NOMO-1 treated with DMSO at 0.1 percent for 48 hours (cell line): Measurements from ENCODE around the gene CARMIL3.
"Not testable (repeated sequence)": the region's sequence is repeated elsewhere in the genome, so short reads cannot be mapped to it uniquely, and the experiment has no call there.

Experiments used
- DNase-seq: peaks from one replicate; lab custom pipeline; 2025; ENCODE audit not compliant: unreplicated experiment; lab: John Stamatoyannopoulos, UW

CARMIL3 gene

DNA sequence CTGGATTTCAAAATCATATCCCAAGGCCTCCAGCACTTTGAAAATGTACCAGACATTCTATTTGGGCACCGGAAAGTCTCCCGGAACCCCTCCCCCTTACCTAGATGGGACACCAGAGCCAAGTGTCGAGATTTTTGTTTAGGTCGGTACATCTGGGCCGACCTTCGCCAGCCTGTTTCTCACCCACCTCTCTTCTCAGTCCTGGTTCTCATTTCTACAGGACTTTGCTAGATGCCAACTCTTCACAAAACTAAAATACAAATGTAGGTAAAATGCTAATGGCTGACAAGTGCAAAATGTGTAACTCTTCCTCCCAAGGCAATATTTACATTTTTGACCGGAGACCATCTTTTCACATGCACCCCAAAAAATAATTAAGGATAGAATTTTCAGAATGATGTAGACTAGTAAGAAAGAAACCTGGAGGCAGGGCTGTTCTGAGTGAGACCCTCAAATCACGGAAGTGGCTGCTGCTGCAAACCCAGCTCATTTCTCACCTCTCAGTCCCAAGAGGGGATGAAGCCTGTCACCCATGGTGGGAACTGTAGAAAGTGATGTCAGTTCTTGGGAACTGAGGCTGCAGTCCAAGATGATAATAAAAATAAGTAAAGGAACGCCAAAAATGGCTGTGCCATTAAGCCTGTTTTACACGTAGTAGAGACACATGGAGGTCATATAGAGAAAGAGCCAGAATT is 14.7 kb upstream of the CARMIL3 start:
- not testable (repeated sequence) for DNase-seq

DNA sequence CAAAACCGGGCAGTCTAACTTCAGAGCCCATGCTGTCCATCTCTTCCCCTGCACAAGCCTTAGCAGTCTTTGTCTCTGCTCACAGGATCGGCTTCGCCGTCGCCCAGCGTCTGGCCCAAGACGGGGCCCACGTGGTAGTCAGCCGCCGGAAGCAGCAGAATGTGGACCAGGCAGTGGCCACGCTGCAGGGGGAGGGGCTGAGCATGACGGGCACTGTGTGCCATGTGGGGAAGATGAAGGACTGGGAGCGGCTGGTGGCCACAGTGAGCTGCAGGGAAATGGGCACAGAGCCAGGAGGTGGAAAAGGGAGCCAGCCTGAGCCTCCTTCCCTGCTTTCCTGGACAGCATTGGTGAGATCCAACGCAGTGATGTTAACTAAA is 14.2 kb upstream of the CARMIL3 start:
- no peak for DNase-seq

DNA sequence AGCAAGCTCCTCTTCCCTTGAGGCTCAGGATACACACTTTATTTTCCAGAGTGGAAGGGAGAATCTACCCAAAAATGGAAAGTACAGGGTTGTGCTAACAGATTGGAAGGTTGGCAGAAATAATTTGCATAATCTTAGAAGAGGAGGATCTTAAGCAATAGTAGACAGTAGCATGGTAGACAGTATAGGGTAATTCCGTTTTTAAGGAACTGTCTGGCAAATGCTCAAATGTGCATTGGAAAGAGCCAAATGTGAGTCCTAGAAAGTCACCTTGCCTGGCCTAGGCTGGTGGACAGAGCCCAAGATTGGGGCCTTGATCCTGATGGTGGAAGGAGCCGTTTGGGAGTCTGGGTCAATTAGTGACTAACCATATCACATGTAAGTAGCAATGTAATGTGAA is 13.1 kb upstream of the CARMIL3 start:
- peak; percentile 10 for DNase-seq

DNA sequence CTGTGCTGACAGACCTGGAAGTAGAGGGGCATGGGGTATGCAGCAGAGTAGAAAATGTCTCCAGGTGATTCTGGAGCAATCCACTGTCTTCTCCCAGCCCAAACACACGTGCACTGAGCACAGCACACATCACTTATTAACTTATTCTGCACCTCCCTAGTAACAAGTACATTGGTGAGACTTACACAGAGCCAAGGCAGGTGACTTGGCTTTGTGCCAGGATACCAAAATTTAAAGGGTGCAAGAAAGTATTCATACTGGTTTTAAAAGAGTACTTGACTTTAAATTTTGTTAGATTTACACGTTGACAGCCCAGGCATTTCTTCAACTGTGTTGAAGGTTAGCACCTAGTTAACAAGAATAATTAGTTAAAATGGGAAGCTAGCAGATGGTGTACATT is 11.1 kb upstream of the CARMIL3 start:
- DNase-seq = no peak

DNA sequence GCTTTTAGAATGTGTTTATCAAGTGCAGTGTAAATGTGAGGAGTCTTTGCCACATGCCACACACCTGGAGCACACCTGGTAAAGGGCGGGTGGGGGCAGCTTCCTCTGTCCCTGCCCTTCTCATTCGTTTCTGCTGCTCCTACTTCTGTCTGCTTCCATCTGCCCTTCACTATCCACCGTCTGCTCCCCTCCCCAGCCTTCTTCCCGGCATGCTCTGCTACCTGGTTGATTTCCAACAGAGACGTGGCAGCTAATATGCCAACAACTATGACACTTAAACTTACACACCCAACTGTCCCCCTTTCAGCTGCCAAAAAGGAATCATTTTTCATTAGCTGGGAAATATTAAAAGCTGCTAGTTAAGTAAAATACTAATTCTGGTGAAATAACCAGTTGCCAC is 9.1 kb upstream of the CARMIL3 start:
- no peak for DNase-seq

DNA sequence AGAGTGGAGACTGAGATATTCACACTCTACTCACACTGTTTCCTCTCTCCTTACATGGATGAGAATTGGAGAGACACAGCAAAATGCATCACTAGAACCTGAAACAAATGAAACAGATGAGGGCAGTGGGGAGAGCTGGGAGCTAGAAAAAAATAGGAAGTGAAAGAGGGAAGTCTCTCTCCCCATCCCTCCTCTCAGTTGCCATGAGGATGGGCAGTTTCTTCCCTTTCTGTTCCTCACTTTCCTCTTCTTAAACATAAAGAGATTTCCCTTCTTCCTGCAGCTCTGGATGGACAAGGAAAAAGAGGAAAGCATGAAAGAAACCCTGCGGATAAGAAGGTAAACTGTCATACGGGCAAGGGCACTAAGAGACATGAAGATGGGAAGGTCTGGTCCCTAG is 2.8 kb upstream of the CARMIL3 start:
- peak; percentile 28 for DNase-seq

- not testable (repeated sequence) for DNase-seq
Measured at GRCh38 chr14:24050753-24051152, 1.1 kb upstream of the CARMIL3 start.

- no peak for DNase-seq
Measured at GRCh38 chr14:24051176-24051788, 527 bp upstream of the CARMIL3 start.

GRCh38 chr14:24052656-24053547 is 1.1 kb downstream of the CARMIL3 start:
- no peak for DNase-seq

GRCh38 chr14:24053548-24054323 is 1.9 kb downstream of the CARMIL3 start:
- no peak for DNase-seq

- DNase-seq = no peak
Measured at GRCh38 chr14:24054324-24054641, 2.5 kb downstream of the CARMIL3 start.

- DNase-seq = no peak
Measured at GRCh38 chr14:24054646-24055045, 2.8 kb downstream of the CARMIL3 start.

- DNase-seq = no peak
Measured at GRCh38 chr14:24055971-24056799, 4.4 kb downstream of the CARMIL3 start.

GRCh38 chr14:24056800-24057184 is 5.0 kb downstream of the CARMIL3 start:
- no peak for DNase-seq

DNA sequence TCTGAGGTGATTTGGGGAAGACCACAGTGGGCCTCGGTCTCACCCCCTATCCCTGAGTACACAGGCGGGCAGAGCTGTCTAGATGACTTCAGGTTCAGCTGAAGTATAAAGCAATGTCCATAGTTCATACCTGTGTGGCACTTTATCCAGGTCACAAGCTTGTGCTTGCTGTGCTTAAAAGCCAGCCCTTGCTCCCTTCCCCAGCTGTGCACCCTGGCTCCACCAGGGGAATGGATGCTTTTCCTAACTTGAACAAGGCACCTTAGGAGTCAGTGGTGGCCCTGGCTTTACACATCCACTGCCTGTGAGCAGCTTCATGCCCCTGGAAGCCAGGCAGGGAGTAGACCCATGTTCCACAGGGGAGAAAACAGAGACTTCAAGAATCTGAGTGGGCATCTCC is 5.5 kb downstream of the CARMIL3 start:
- no peak for DNase-seq

- DNase-seq = no peak
Measured at GRCh38 chr14:24057867-24058259, 6.1 kb downstream of the CARMIL3 start.

DNA sequence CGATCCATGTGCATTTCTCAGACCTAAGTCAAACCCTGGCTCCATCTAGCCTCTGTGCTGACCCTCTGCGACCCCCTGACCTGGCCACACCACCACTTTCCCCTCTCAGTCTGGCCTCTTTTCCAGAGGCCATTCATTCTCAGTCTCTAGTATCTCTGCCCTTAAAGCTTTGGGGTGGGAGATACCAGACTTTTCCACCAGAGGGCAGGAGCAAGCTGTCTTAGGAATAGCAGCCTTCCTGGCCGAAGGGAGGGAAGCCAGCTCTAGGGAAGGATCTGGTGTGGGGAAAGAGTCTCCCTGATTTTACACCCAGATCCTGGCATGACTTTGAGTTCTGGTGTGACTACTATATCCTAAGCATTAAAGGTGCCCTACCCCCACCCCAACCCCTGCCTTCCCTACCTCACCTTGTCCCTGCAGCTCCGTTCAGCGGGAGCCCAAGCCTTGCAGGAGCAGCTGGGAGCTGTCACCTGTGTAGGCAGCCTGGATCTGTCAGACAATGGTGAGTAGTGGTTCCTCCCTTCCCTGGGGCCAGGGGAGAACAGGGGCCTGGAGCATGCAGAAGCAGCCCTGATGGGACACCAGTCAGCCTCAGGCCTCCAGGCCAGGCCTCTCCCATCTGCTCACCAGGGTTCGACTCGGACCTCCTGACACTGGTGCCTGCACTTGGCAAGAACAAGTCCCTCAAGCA is 6.6 kb downstream of the CARMIL3 start:
- peak; percentile 28 for DNase-seq

GRCh38 chr14:24058951-24059475 is 7.2 kb downstream of the CARMIL3 start:
- DNase-seq = no peak

GRCh38 chr14:24059841-24060388 is 8.1 kb downstream of the CARMIL3 start:
- no peak for DNase-seq
